WERI-Rb-1 (cell line): ENCODE results near the gene ALOXE3.

ENCODE experiments used
- DNase-seq: peaks from one replicate; pipeline ENCODE4 v3.0.0-alpha.2; 2020
- H3K27ac ChIP-seq: fragments of 250-450 bp; sonication (Bioruptor Pico); 2 replicates; pipeline ENCODE4 v1.5.1; 2020; ENCODE audit warnings: mild to moderate bottlenecking, moderate library complexity
- H3K27me3 ChIP-seq: fragments of 250-450 bp; sonication (Bioruptor Pico); 2 replicates; pipeline ENCODE4 v1.5.1; 2021; ENCODE audit warnings: mild to moderate bottlenecking, low read depth, moderate library complexity; ENCODE audit not compliant: insufficient read depth, severe bottlenecking
- H3K36me3 ChIP-seq: fragments of 250-450 bp; sonication (Bioruptor Pico); 2 replicates; pipeline ENCODE4 v1.5.1; 2020; ENCODE audit warnings: mild to moderate bottlenecking, moderate library complexity
- H3K4me3 ChIP-seq: 2 replicates; pipeline ENCODE4 v1.5.1; 2011; ENCODE audit warnings: low read depth, mild to moderate bottlenecking, control low read depth, low read length
- H3K9me3 ChIP-seq: fragments of 250-450 bp; sonication (Bioruptor Pico); 2 replicates; pipeline ENCODE4 v1.5.1; 2021; ENCODE audit warnings: mild to moderate bottlenecking, moderate library complexity; ENCODE audit not compliant: severe bottlenecking
- TF ChIP-seq, protein P1 (sequence below): IDR thresholded peaks from 2 replicates; pipeline ENCODE4 v1.5.1; 2011; ENCODE audit warnings: low read depth, mild to moderate bottlenecking, control low read depth, inconsistent platforms, low read length

Gene ALOXE3

DNA sequence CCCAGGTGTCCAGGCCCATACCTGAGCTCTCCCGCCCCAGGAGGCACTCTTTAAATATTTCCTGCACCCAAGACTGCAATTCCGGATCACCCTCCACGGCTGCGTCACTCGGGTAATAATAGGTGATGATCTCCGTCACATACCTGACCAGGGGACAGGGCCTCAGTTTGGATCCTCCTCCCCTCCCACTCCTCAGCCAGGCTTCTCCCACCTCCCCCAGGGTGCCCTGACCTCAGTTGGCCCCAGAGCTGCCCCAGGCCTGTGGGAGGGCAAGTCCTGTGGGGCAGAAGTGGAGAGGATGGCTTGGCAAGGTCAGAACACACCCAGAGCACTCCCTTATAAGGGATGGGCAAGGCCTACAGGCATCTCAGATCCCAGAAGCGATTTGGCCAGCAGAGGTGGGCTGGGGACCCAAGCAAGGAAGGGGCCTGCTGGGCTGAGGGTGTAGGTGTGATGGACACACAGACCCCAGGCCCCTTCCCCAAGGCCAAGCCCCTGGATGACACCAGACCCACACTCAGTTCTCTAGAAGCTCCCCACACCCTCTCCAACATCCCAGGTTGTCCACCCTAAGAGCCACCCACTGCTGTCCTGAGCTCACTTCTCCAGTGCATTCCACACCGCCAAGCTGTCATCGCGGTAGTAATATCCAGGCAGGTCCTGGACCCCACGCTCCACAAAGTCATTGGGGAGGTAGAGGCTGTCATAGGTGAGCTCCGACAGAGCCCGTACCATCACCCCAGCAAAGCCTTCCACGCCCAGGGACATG, 42.6 kb downstream of the ALOXE3 start:
- no peak for DNase-seq
- no peaks in the 10 kb centered on the region for H3K36me3 ChIP-seq
- H3K9me3 ChIP-seq = no peaks in the 10 kb centered on the region
- TF ChIP-seq, protein P1, sequence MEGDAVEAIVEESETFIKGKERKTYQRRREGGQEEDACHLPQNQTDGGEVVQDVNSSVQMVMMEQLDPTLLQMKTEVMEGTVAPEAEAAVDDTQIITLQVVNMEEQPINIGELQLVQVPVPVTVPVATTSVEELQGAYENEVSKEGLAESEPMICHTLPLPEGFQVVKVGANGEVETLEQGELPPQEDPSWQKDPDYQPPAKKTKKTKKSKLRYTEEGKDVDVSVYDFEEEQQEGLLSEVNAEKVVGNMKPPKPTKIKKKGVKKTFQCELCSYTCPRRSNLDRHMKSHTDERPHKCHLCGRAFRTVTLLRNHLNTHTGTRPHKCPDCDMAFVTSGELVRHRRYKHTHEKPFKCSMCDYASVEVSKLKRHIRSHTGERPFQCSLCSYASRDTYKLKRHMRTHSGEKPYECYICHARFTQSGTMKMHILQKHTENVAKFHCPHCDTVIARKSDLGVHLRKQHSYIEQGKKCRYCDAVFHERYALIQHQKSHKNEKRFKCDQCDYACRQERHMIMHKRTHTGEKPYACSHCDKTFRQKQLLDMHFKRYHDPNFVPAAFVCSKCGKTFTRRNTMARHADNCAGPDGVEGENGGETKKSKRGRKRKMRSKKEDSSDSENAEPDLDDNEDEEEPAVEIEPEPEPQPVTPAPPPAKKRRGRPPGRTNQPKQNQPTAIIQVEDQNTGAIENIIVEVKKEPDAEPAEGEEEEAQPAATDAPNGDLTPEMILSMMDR = no peak
- H3K27me3 ChIP-seq = peaks cover 12% of the 10 kb centered on the region
- no peak overlapping the region for H3K27ac ChIP-seq
- H3K4me3 ChIP-seq = no peak overlapping the region

DNA sequence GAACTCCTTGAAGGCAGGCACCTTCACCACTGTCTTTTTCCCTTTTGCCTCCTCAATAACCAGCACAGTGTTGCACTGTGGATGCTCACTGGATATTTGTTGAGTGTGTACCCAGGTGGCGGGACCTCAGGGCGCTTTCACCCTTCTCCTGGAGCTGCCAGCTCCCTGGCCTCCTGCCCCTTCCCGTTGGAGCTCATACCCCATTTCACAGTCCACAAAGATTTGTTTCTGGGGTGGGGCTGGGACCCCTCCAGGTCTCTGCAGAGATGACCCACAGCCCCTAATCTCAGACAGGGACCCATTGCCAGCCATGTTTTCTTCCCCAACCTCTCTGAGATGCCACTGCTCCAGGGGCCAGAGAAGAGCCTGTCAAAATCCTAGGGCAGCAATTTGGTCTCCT, 43.2 kb downstream of the ALOXE3 start:
- Histone ChIP-seq H3K9me3 (no peaks in the 10 kb centered on the region), H3K27me3 (peaks cover 12% of the 10 kb centered on the region), H3K36me3 (no peaks in the 10 kb centered on the region), H3K27ac (no peak overlapping the region), H3K4me3 (no peak overlapping the region)
- DNase-seq = no peak
- TF ChIP-seq, protein P1 = no peak

DNA sequence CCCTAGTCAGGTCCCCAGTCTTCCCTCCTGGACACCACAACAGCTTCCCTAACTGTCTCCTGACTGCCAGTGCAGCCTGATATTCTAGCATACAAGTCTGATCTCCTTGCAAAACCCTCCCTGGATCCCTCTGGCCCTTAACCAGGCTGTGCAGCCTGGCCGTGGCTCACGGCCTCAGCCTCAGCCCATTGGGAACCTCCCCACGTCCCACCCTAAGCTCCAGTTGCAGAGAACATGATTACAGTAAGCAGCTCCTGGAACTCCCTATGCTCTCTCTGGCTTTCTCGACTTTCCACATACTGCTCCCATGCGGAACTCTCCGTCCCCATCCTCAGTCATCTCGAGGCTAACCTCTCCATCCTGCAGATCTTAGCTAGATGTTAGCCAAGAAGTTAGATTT, 43.8 kb downstream of the ALOXE3 start:
- TF ChIP-seq, protein P1 = no peak
- peaks cover 12% of the 10 kb centered on the region for H3K27me3 ChIP-seq
- H3K36me3 ChIP-seq = no peaks in the 10 kb centered on the region

DNA sequence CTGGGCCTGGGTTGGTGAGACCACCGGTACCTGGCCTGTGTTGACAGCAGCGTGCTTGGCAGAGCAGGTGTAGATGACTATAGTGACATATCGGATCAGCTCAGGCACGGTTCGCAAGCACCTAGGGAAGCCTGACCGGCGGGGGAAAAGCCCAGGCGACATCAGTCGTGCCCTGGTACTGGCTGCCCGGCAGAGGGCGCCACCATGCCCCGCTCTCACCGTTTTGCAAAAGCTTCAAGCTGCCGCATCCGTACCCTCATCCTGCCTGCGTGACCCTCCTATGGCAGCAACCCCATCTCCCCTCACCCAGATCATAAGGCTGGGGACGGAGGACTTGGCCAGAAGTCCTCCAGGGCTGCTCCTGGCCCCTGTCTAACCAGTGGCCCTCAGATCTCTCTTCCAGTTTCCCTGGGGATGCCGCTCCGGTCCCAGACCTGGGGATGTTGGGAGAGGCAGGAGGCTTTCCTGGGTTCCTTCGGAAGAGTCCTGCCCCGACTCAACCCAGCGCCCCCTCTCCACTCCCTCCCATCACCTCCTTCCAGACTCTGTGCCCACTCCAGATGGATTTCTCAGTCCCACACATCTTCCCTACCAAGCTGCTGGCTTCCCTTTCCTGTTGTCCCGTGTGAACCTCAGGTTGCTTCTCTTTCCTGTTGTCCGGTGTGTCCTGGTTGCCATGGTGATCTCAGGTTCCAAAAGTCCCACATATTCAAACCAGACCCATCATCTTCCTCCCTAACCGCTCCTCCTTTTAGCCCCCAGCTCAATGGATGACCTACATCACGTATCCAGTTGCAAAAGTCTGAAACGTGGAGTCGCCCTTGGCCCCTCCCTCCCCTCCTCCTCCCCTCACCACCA, 44.5 kb downstream of the ALOXE3 start:
- Histone ChIP-seq H3K27me3 (peaks cover 12% of the 10 kb centered on the region), H3K9me3 (no peaks in the 10 kb centered on the region), H3K36me3 (no peaks in the 10 kb centered on the region), H3K4me3 (peak overlapping the region; percentile 13), H3K27ac (no peak overlapping the region)
- peak; percentile 83 for DNase-seq
- TF ChIP-seq, protein P1 = peak; percentile 99

More for the DNA sequence above, 43.8 kb downstream of the ALOXE3 start:
- no peak overlapping the region for H3K27ac ChIP-seq
- no peaks in the 10 kb centered on the region for H3K9me3 ChIP-seq
- H3K4me3 ChIP-seq = no peak overlapping the region
- DNase-seq = no peak

DNA sequence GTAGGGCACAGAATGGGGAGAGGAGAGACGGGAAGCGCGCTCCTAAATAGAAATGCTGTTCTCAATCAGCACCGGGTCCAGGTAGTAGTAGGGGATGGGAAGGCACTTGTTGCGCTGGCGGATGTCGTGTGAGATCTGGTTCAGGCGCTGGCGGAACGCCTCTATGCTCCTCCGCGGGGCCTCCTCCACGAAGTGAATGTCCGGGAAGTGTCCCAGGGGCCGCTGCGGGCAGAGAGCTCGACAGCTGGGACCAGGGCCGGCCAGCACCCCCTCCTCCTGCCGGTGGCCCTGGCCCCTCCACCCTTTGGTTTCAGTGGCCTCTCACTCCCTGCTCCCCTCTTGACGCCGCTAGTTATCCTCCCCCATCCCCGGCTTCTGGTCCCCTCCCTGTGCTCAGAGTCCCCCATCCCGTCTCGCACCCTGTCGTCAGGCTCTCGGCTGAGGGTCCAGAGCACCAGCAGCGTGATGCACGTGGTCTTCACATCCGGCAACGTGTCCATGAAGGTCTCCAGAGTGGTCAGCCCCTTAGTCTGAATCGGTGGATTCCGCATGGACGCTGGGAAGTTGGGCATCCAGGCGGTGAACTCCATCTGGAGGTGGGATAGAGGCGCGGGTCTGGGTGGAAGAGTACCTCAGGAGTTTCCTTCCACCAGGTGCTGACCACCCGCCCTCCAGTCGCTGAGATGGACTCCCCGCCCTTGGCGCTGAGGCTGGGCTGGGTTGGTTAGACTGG, 45.4 kb downstream of the ALOXE3 start:
- no peaks in the 10 kb centered on the region for H3K9me3 ChIP-seq
- peaks cover 12% of the 10 kb centered on the region for H3K27me3 ChIP-seq
- TF ChIP-seq, protein P1 = no peak
- no peak for DNase-seq
- H3K36me3 ChIP-seq = no peaks in the 10 kb centered on the region
- no peak overlapping the region for H3K27ac ChIP-seq
- H3K4me3 ChIP-seq = no peak overlapping the region
